Smooth muscle cell (in vitro differentiated cells): ENCODE data around the gene RPE. TPM values are rescaled to one million over a fixed set of nuclear protein-coding genes. Genes with fewer than 3 reads are reported as not detected.

Experiments used
- DNase-seq: peaks from one replicate; lab custom pipeline; 2025; ENCODE audit not compliant: unreplicated experiment; lab: John Stamatoyannopoulos, UW
- H2AFZ ChIP-seq: fragments of 200-600 bp; sonication (generic); 2 replicates; pipeline ENCODE4 v1.6.0; 2016; ENCODE audit warnings: antibody characterized with exemption, low read depth, mild to moderate bottlenecking
- H3F3A ChIP-seq: fragments of 200-600 bp; sonication (generic); 2 replicates; pipeline ENCODE4 v1.6.0; 2017; ENCODE audit warnings: antibody characterized with exemption, low read depth
- H3K27ac ChIP-seq: fragments of 200-600 bp; sonication (generic); 2 replicates; pipeline ENCODE4 v1.5.1; 2016; ENCODE audit warnings: low read depth, mild to moderate bottlenecking
- H3K27me3 ChIP-seq: fragments of 200-600 bp; sonication (generic); 2 replicates; pipeline ENCODE4 v1.6.1; 2016; ENCODE audit warnings: low read depth, mild to moderate bottlenecking
- H3K36me3 ChIP-seq: fragments of 200-600 bp; sonication (generic); 2 replicates; pipeline ENCODE4 v1.5.1; 2016; ENCODE audit warnings: low read depth
- H3K4me1 ChIP-seq: fragments of 200-600 bp; sonication (generic); 2 replicates; pipeline ENCODE4 v1.5.1; 2016; ENCODE audit warnings: low read depth
- H3K4me2 ChIP-seq: fragments of 200-600 bp; sonication (generic); 2 replicates; pipeline ENCODE4 v1.6.0; 2016; ENCODE audit warnings: mild to moderate bottlenecking
- H3K4me3 ChIP-seq: fragments of 200-600 bp; sonication (generic); 2 replicates; pipeline ENCODE4 v1.5.1; 2016; ENCODE audit warnings: mild to moderate bottlenecking
- H3K79me2 ChIP-seq: fragments of 200-600 bp; sonication (generic); 2 replicates; pipeline ENCODE4 v1.6.0; 2016; ENCODE audit warnings: low read depth, mild to moderate bottlenecking
- H3K9ac ChIP-seq: fragments of 200-600 bp; sonication (generic); 2 replicates; pipeline ENCODE4 v1.6.0; 2016; ENCODE audit warnings: low read depth
- H3K9me3 ChIP-seq: fragments of 200-600 bp; sonication (generic); replicated peaks from 2 replicates; pipeline ENCODE4 v1.5.1; 2016; ENCODE audit warnings: low read depth
- H4K20me1 ChIP-seq: fragments of 200-600 bp; sonication (generic); 2 replicates; pipeline ENCODE4 v1.6.0; 2016; ENCODE audit warnings: low read depth
- CTCF ChIP-seq: fragments of 200-600 bp; sonication (generic); IDR thresholded peaks from 2 replicates; pipeline ENCODE4 v1.5.1; 2017; ENCODE audit warnings: borderline replicate concordance, mild to moderate bottlenecking, antibody characterized with exemption; ENCODE audit not compliant: insufficient read depth, poor library complexity, severe bottlenecking
- WGBS: methylation state at CpG from one replicate; pipeline ENCODE4 v1.1.7; 2016; ENCODE audit warnings: low lambda C conversion rate; 5-methylcytosine and 5-hydroxymethylcytosine counted together
- polyA plus RNA-seq: library from polyadenylated mRNA; unstranded; fragments of >200 nt; fragmentation: Nextera tagmentation; extraction: Ambion mirVana; gene quantifications from 2 replicates; pipeline ENCODE4 v1.2.1, GENCODE V29; 2016
- total RNA-seq: library from RNA; depleted of rRNA; stranded (reverse); fragments of >200 nt; gene quantifications from 2 replicates; pipeline ENCODE4 v1.2.3, GENCODE V29; 2014

Gene RPE
- total and polyA plus RNA-seq, 2 experiments from 2014 or later: 25.1 to 64.3 TPM

- H3F3A ChIP-seq: no peaks in the 10 kb centered on the region
- no peaks in the 10 kb centered on the region for H3K79me2 ChIP-seq
- no peaks in the 10 kb centered on the region for H3K4me1 ChIP-seq
- no peak overlapping the region for H3K9ac ChIP-seq
- DNase-seq: no peak
- no peaks in the 10 kb centered on the region for H3K9me3 ChIP-seq
- no peak overlapping the region for H2AFZ ChIP-seq
- no peak overlapping the region for H3K4me3 ChIP-seq
- TF ChIP-seq CTCF: no peak
- H4K20me1 ChIP-seq: no peaks in the 10 kb centered on the region
- H3K27ac ChIP-seq: no peak overlapping the region
- H3K27me3 ChIP-seq: peaks cover 14% of the 10 kb centered on the region
- H3K36me3 ChIP-seq: no peaks in the 10 kb centered on the region
- WGBS: 82% methylated on average over 9 of the region's 9 CpGs
- no peak overlapping the region for H3K4me2 ChIP-seq
These were observed 8.5 kb upstream of the RPE start for GRCh38 chr2:209993968-209994367.

GRCh38 chr2:209998596-209998995 lies 3.8 kb upstream of the RPE start:
- Histone ChIP-seq H3K4me2 (no peak overlapping the region), H3K79me2 (peaks cover 10% of the 10 kb centered on the region), H3K36me3 (no peaks in the 10 kb centered on the region), H3F3A (no peaks in the 10 kb centered on the region), H3K9ac (no peak overlapping the region), H2AFZ (no peak overlapping the region), H3K9me3 (no peaks in the 10 kb centered on the region), H3K27ac (no peak overlapping the region), H4K20me1 (peaks cover 3% of the 10 kb centered on the region), H3K4me3 (no peak overlapping the region), H3K27me3 (no peaks in the 10 kb centered on the region), H3K4me1 (peaks cover 4% of the 10 kb centered on the region)
- TF ChIP-seq CTCF: no peak
- 48% methylated on average over 1 of the region's 1 CpG for WGBS
- no peak for DNase-seq

GRCh38 chr2:210000464-210001324 lies 1.7 kb upstream of the RPE start:
- Histone ChIP-seq H3K36me3 (no peaks in the 10 kb centered on the region), H4K20me1 (peaks cover 23% of the 10 kb centered on the region), H3K9me3 (no peaks in the 10 kb centered on the region), H3K4me1 (peaks cover 10% of the 10 kb centered on the region), H3K4me3 (no peak overlapping the region), H3F3A (no peaks in the 10 kb centered on the region), H3K27me3 (no peaks in the 10 kb centered on the region), H3K27ac (no peak overlapping the region), H3K9ac (no peak overlapping the region), H2AFZ (no peak overlapping the region), H3K4me2 (no peak overlapping the region), H3K79me2 (peaks cover 30% of the 10 kb centered on the region)
- no peak for TF ChIP-seq CTCF
- no peak for DNase-seq
- WGBS: 98% methylated on average over 25 of the region's 32 CpGs
